Measurements from ENCODE around the gene PCNA. TPM values are rescaled to one million over a fixed set of nuclear protein-coding genes. Genes with fewer than 3 reads are reported as not detected.

The PCNA gene
- total and polyA plus RNA-seq, 2 of the 4 experiments (the other 2 are of a cell fraction): 155 to 213 TPM

GRCh38 chr20:5078399-5078958 lies 41.3 kb downstream of the PCNA start:
- peak overlapping the region; percentile 40 for H2BK5ac ChIP-seq (ENCODE audit: low read depth, low read length, poor library complexity, severe bottlenecking)
- no peaks in the 10 kb centered on the region for H3K36me3 ChIP-seq (ENCODE audit: control insufficient read depth, insufficient read depth, low read length)
- peak overlapping the region; percentile 43 for H4K5ac ChIP-seq (ENCODE audit: low read depth, low read length)
- H4K91ac ChIP-seq (ENCODE audit: insufficient read depth, low read depth, low read length): peak overlapping the region; percentile 26
- POLR2A ChIA-PET (ENCODE audit: unreplicated experiment): no interaction called here
- no TSS peak for BruUV-seq (replicated peaks)
- peak overlapping the region; percentile 64 for H3K4ac ChIP-seq (ENCODE audit: low read depth, low read length)
- no peak overlapping the region for H2AK9ac ChIP-seq (replicated peaks; ENCODE audit: low read depth, low read length, poor library complexity)
- H3K9ac ChIP-seq (ENCODE audit: low read depth, low read length): peak overlapping the region; percentile 63; the same call in 1 of the 2 replicates
- H3K9me1 ChIP-seq (ENCODE audit: insufficient read depth, low read length): no peaks in the 10 kb centered on the region
- H3K4me3 ChIP-seq (ENCODE audit: insufficient read depth, low read depth, low read length): peak overlapping the region; percentile 38
- no peak overlapping the region; the same call in 1 of the 2 replicates for H3K56ac ChIP-seq (ENCODE audit: extremely low read depth, insufficient read depth, low read length)
- H3K4me1 ChIP-seq (ENCODE audit: control insufficient read depth, insufficient read depth, low read length): peaks cover 4% of the 10 kb centered on the region
- H3K79me1 ChIP-seq (ENCODE audit: low read depth in 1 of 2, low read length in 2 of 2): no peaks in the 10 kb centered on the region
- 0 out of 2 replicates have a peak overlapping the region, but pooled peaks have one; percentile 51 for H3K23ac ChIP-seq (ENCODE audit: low read depth, low read length)
- in situ Hi-C loops (cut with MboI; ENCODE audit: low sequenced_read_pairs) (no loop called here), dilution Hi-C loops (cut with HindIII; ENCODE audit: low sequenced_read_pairs, unreplicated experiment) (no loop called here), intact Hi-C loops (cut with micrococcal nuclease) (no loop called here)
- peak overlapping the region; percentile 39; the same call in 1 of the 2 replicates for H3K14ac ChIP-seq (replicated peaks; ENCODE audit: low read depth, low read length)
- TF ChIP-seq RFX5 (IDR thresholded peaks at IDR 0.05; ENCODE audit: low read depth, low read length) (no peak), USF2 (IDR thresholded peaks at IDR 0.05; ENCODE audit: low read depth, low read length) (0 out of 2 replicates have a peak, but pooled peaks have one; percentile 11), MAZ (IDR thresholded peaks at IDR 0.05; ENCODE audit: borderline replicate concordance, low read depth, low read length) (no peak), FOS (IDR thresholded peaks at IDR 0.05; ENCODE audit: low read depth, low read length) (no peak), SMC3 (IDR thresholded peaks at IDR 0.05; ENCODE audit: low read depth, low read length) (0 out of 2 replicates have a peak, but pooled peaks have one; percentile 5), RCOR1 (IDR thresholded peaks at IDR 0.05; ENCODE audit: insufficient replicate concordance, low read length) (no peak), POLR2A (IDR thresholded peaks at IDR 0.05; ENCODE audit: low read depth, low read length) (no peak), MAFK (IDR thresholded peaks at IDR 0.05; ENCODE audit: low read depth, low read length) (no peak), MXI1 (IDR thresholded peaks at IDR 0.05; ENCODE audit: borderline replicate concordance, low read depth, low read length) (0 out of 2 replicates have a peak, but pooled peaks have one; percentile 40), BHLHE40 (IDR thresholded peaks at IDR 0.05; ENCODE audit: low read depth, low read length) (no peak)
- TF ChIP-seq, protein P1, sequence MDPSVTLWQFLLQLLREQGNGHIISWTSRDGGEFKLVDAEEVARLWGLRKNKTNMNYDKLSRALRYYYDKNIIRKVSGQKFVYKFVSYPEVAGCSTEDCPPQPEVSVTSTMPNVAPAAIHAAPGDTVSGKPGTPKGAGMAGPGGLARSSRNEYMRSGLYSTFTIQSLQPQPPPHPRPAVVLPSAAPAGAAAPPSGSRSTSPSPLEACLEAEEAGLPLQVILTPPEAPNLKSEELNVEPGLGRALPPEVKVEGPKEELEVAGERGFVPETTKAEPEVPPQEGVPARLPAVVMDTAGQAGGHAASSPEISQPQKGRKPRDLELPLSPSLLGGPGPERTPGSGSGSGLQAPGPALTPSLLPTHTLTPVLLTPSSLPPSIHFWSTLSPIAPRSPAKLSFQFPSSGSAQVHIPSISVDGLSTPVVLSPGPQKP (IDR thresholded peaks at IDR 0.05; ENCODE audit: borderline replicate concordance, low read depth, low read length): no peak
- peak overlapping the region; percentile 20 for H3K18ac ChIP-seq (ENCODE audit: low read depth, low read length)
- peak; percentile 66 for DNase-seq
- CTCF ChIA-PET: no interaction called here
- 60% methylated on average over 3 of the region's 11 CpGs; no CpG with 5 or more reads in 1 of the 2 experiments for WGBS, 2 experiments (ENCODE audit: extremely low coverage in 2 of 2, insufficient read length in 1 of 2)
- H2BK20ac ChIP-seq (ENCODE audit: low read depth, low read length): peak overlapping the region; percentile 27; the same call in 1 of the 2 replicates
- ATAC-seq (ENCODE audit: low read depth): peak; percentile 86
- H3K27me3 ChIP-seq (ENCODE audit: control insufficient read depth, insufficient read depth, low read length): no peaks in the 10 kb centered on the region
- H3K27ac ChIP-seq (ENCODE audit: insufficient read depth, low read length): peak overlapping the region; percentile 44
- peak overlapping the region; percentile 9; the same call in 1 of the 3 replicates for H2BK15ac ChIP-seq (ENCODE audit: low read depth, low read length)
- peak overlapping the region; percentile 71 for H2AFZ ChIP-seq (replicated peaks; ENCODE audit: low read length, poor library complexity)
- H2BK120ac ChIP-seq (ENCODE audit: low read depth, low read length): peak overlapping the region; percentile 72
- no peaks in the 10 kb centered on the region for H3K9me3 ChIP-seq (ENCODE audit: control insufficient read depth, insufficient read depth, low read length)
- peak overlapping the region; percentile 75 for H3K4me2 ChIP-seq (ENCODE audit: low read depth, low read length)
- H2AK5ac ChIP-seq (ENCODE audit: low read depth, low read length): no peak overlapping the region
- H4K8ac ChIP-seq (ENCODE audit: low read depth in 2 of 2, low read length in 2 of 2): peak overlapping the region; percentile 10 to 74; a peak in 3 of 4 replicates
- no peaks in the 10 kb centered on the region for H4K20me1 ChIP-seq (ENCODE audit: insufficient read depth, low read length)
